Mammary microvascular endothelial cell (primary cell): Measurements from ENCODE around the gene MRPL16. TPM values are rescaled to one million over a fixed set of nuclear protein-coding genes. Genes with fewer than 3 reads are reported as not detected.

Experiments
- total RNA-seq: library from RNA; depleted of rRNA; stranded (reverse); fragments of >200 nt; gene quantifications from 2 replicates; pipeline ENCODE4 v1.2.3, GENCODE V29; 2015

MRPL16 gene
- total RNA-seq, result 52.5 and 59.1 TPM in 2 replicates

DNA sequence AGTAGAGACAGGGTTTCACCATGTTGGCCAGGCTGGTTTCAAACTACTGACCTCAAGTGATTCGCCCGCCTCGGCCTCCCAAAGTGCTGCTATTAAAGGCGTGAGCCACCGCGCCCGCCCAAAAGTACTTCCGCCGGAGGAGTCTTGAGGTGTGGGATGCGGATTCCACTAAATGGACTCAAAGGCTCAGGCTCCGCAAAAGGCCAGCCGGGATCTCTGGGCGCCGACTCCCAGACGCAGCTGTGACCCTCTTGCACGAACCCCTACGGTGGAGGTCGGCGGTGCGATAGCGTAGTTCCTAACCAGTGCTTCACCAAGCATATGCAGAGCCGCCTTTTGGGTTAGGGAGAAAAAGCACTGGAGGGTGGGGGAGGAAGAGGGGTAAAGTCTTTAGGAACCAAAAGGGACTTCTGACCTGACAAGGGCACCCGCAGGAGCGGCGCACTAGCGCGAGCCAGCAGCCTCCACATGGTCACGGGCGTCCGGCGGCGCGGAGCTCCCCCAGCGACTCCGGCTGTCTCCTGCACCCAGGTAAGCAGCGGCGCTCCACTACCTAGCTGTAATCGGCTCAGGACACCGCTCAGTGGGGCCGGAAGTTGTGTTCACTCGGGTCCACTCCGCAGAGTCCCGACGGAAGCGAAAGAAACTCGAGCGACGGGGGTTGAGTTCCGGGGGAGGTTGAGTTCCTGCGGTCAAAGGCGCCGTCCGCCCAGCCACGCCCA, at the start of gene MRPL16:
TSS of gene MRPL16 (minus strand) at position 590 of the 722 bp plus-strand sequence. CDS start at position 470, 120 bp downstream.

DNA sequence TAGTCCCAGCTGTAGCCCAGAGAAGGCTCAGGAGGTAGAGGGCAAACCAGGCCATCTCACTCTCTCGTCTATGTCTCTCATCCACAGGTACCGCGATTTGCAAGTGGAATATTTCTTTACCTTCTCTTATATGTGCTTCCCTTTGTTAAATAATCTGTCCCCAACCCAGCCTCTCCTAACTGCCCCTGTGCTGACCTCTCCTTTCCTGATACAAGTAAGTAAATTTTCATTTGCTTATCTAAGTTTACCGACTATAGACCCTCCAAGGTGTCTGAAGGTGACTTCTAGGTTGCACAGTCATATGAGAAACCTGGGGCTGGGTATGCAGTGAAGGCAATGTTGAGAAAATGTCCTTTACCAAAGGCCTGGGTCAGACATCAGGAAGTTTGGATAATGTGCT, 34.8 kb upstream of the MRPL16 start, which contains the start of gene CBLIF:
TSS of gene CBLIF (minus strand) at position 101 of the 400 bp plus-strand sequence. CDS start at position 55, 46 bp downstream.

Other genes starting within 250 kb of the MRPL16 start
- 13.7 and 14.9 TPM in 2 replicates for gene OSBP, start 195.0 kb downstream of the MRPL16 start, total RNA-seq
- 14.3 and 16.9 TPM in 2 replicates for gene PATL1, start 141.7 kb downstream of the MRPL16 start, total RNA-seq
- not detected in 2 replicates for gene OR10V1, start 96.9 kb downstream of the MRPL16 start, total RNA-seq
- gene STX3, start 55.4 kb downstream of the MRPL16 start, total RNA-seq, result 37.0 and 41.2 TPM in 2 replicates
- gene CBLIF, start 34.7 kb upstream of the MRPL16 start, total RNA-seq, result not detected in 2 replicates
- gene TCN1, start 55.7 kb upstream of the MRPL16 start, total RNA-seq, result not detected in 2 replicates
- gene OOSP3, start 68.0 kb upstream of the MRPL16 start, total RNA-seq, result not detected in 2 replicates
- gene OOSP1, start 127.7 kb upstream of the MRPL16 start, total RNA-seq, result not detected in 2 replicates
- gene OOSP4A, start 153.3 kb upstream of the MRPL16 start, total RNA-seq, result not detected in 2 replicates
- gene OOSP4B, start 206.4 kb upstream of the MRPL16 start, total RNA-seq, result not detected in 2 replicates
- not detected in 2 replicates for gene OOSP2, start 229.6 kb upstream of the MRPL16 start, total RNA-seq
- gene MS4A3, start 245.9 kb upstream of the MRPL16 start, total RNA-seq, result not detected in 2 replicates